NCI-H748 (cell line): Measurements from ENCODE around the gene FAM219A.
"Not testable (repeated sequence)": the region's sequence is repeated elsewhere in the genome, so short reads cannot be mapped to it uniquely, and the experiment has no call there.

Experiments
- DNase-seq: peaks from one replicate; lab custom pipeline; 2025; ENCODE audit not compliant: unreplicated experiment; lab: John Stamatoyannopoulos, UW

The FAM219A gene

GRCh38 chr9:34363619-34364351 is 94.6 kb downstream of the FAM219A start:
- DNase-seq = no peak

- no peak for DNase-seq
Observed at GRCh38 chr9:34362614-34363214, 95.7 kb downstream of the FAM219A start.

- DNase-seq = not testable (repeated sequence)
Observed at GRCh38 chr9:34352957-34353356, 105.4 kb downstream of the FAM219A start.

- DNase-seq = not testable (repeated sequence)
Observed at GRCh38 chr9:34352122-34352652, 106.2 kb downstream of the FAM219A start.

GRCh38 chr9:34349324-34349723 is 109.0 kb downstream of the FAM219A start:
- DNase-seq = no peak
